ENCODE measurements around the gene PPAT. TPM values are rescaled to one million over a fixed set of nuclear protein-coding genes. Genes with fewer than 3 reads are reported as not detected.
"Not testable (repeated sequence)": the region's sequence is repeated elsewhere in the genome, so short reads cannot be mapped to it uniquely, and the experiment has no call there.

PPAT gene
- total and polyA plus RNA-seq, 2 experiments from 2014 or later, result 8.0 to 8.5 TPM

GRCh38 chr4:56469489-56470210 is 34.2 kb upstream of the PPAT start:
- Histone ChIP-seq H3K4me2 (ENCODE audit: unreplicated experiment) (peak overlapping the region; percentile 91), H3K27me3 (replicated peaks; ENCODE audit: insufficient read depth) (no peaks in the 10 kb centered on the region), H3K4me3 (peak overlapping the region; percentile 98), H3K79me2 (ENCODE audit: insufficient read depth) (peaks cover 92% of the 10 kb centered on the region), H3K4me1 (ENCODE audit: insufficient read depth) (peaks cover 30% of the 10 kb centered on the region), H3K9ac (peak overlapping the region; percentile 100; the same call in 1 of the 2 replicates), H3K27ac (no peak overlapping the region), H3K9me3 (ENCODE audit: low read depth) (no peaks in the 10 kb centered on the region), H3K36me3 (ENCODE audit: low read depth) (peaks cover 46% of the 10 kb centered on the region), H3K9me2 (ENCODE audit: insufficient read depth) (no peaks in the 10 kb centered on the region), H2AFZ (no peak overlapping the region), H3F3A (ENCODE audit: insufficient read depth) (peaks cover 23% of the 10 kb centered on the region), H4K20me1 (ENCODE audit: insufficient read depth) (no peaks in the 10 kb centered on the region; the same call in none of the 2 replicates)
- DNase-seq, result peak; percentile 24
- 91 to 94% methylated on average over 6 of the region's 6 CpGs for WGBS, 2 experiments (ENCODE audit: low coverage in 1 of 2, low lambda C conversion rate in 2 of 2, missing lambda C conversion rate in 2 of 2)
- in situ Hi-C loops (cut with MboI), result no loop called here
- no peak for TF ChIP-seq EZH2phosphoT487 (IDR thresholded peaks at IDR 0.05; ENCODE audit: insufficient read depth, low read depth)
- no peak for TF ChIP-seq EZH2 (IDR thresholded peaks at IDR 0.05; ENCODE audit: insufficient read depth, poor library complexity, severe bottlenecking)

DNA sequence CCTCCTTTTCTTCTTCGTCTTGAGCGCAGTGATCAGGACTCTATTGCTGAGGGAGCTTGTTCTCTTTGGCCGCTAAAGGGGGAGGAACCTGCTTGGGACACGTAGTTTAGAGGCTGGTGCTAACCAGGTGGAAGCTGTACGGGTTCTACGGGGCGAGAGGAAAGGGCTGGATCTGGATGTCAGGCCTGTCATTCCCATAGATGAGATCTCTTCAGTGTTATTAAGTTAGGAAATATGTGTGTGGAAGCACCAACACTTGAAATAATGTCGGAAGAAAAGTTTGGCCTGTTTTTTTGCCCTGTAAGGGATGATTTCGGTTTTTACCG is 32.6 kb upstream of the PPAT start:
- DNase-seq, result peak; percentile 73
- Histone ChIP-seq H2AFZ (peak overlapping the region; percentile 89), H3K9me2 (ENCODE audit: insufficient read depth) (no peaks in the 10 kb centered on the region), H3F3A (ENCODE audit: insufficient read depth) (peaks cover 27% of the 10 kb centered on the region), H3K9ac (peak overlapping the region; percentile 100), H3K27me3 (replicated peaks; ENCODE audit: insufficient read depth) (no peaks in the 10 kb centered on the region), H3K79me2 (ENCODE audit: insufficient read depth) (peaks cover 94% of the 10 kb centered on the region), H3K27ac (peak overlapping the region; percentile 100), H4K20me1 (ENCODE audit: insufficient read depth) (no peaks in the 10 kb centered on the region; the same call in none of the 2 replicates), H3K4me1 (ENCODE audit: insufficient read depth) (peaks cover 34% of the 10 kb centered on the region), H3K36me3 (ENCODE audit: low read depth) (peaks cover 32% of the 10 kb centered on the region), H3K9me3 (ENCODE audit: low read depth) (no peaks in the 10 kb centered on the region), H3K4me2 (ENCODE audit: unreplicated experiment) (peak overlapping the region; percentile 91), H3K4me3 (peak overlapping the region; percentile 98)
- no peak for TF ChIP-seq EZH2phosphoT487 (IDR thresholded peaks at IDR 0.05; ENCODE audit: insufficient read depth, low read depth)
- no peak for TF ChIP-seq EZH2 (IDR thresholded peaks at IDR 0.05; ENCODE audit: insufficient read depth, poor library complexity, severe bottlenecking)
- in situ Hi-C loops (cut with MboI), result no loop called here
- 0 to 1% methylated on average over 10 of the region's 10 CpGs for WGBS, 2 experiments (ENCODE audit: low coverage in 1 of 2, low lambda C conversion rate in 2 of 2, missing lambda C conversion rate in 2 of 2)

- Histone ChIP-seq H2AFZ (peak within 1 kb of the TSS; percentile 89), H3K9me3 (ENCODE audit: low read depth) (no peaks in the 10 kb centered on the region), H3K9me2 (ENCODE audit: insufficient read depth) (no peaks in the 10 kb centered on the region), H3K27me3 (replicated peaks; ENCODE audit: insufficient read depth) (no peaks in the 10 kb centered on the region), H3K27ac (peak within 1 kb of the TSS; percentile 100), H3K4me1 (ENCODE audit: insufficient read depth) (peaks cover 34% of the 10 kb centered on the region), H3K4me3 (peak within 1 kb of the TSS; percentile 98), H3F3A (ENCODE audit: insufficient read depth) (peaks cover 27% of the 10 kb centered on the region), H3K4me2 (ENCODE audit: unreplicated experiment) (peak within 1 kb of the TSS; percentile 91), H3K36me3 (ENCODE audit: low read depth) (peaks cover 26% of the 10 kb centered on the region), H4K20me1 (ENCODE audit: insufficient read depth) (no peaks in the 10 kb centered on the region; the same call in none of the 2 replicates), H3K79me2 (ENCODE audit: insufficient read depth) (peaks cover 94% of the 10 kb centered on the region), H3K9ac (peak within 1 kb of the TSS; percentile 100)
- TF ChIP-seq EZH2phosphoT487 (IDR thresholded peaks at IDR 0.05; ENCODE audit: insufficient read depth, low read depth), result no peak
- TF ChIP-seq EZH2 (IDR thresholded peaks at IDR 0.05; ENCODE audit: insufficient read depth, poor library complexity, severe bottlenecking), result no peak
- in situ Hi-C loops (cut with MboI), result no loop called here
- WGBS, 2 experiments (ENCODE audit: low coverage in 1 of 2, low lambda C conversion rate in 2 of 2, missing lambda C conversion rate in 2 of 2), result 1 to 3% methylated on average over 42 to 51 of the region's 62 CpGs
- peak; percentile 98 for DNase-seq
Measured at GRCh38 chr4:56467284-56468096, 32.1 kb upstream of the PPAT start, which contains the start of gene SRP72. Gene SRP72 (plus strand): TSS chr4:56467617. CDS start chr4:56467636, 19 bp downstream.

- H3K79me2 ChIP-seq (ENCODE audit: insufficient read depth), result peaks cover 96% of the 10 kb centered on the region
- H2AFZ ChIP-seq, result peak overlapping the region; percentile 89
- in situ Hi-C loops (cut with MboI), result no loop called here
- peaks cover 25% of the 10 kb centered on the region for H3K36me3 ChIP-seq (ENCODE audit: low read depth)
- no peaks in the 10 kb centered on the region for H3K9me2 ChIP-seq (ENCODE audit: insufficient read depth)
- peak overlapping the region; percentile 98 for H3K4me3 ChIP-seq
- no peaks in the 10 kb centered on the region for H3K27me3 ChIP-seq (replicated peaks; ENCODE audit: insufficient read depth)
- WGBS, 2 experiments (ENCODE audit: low coverage in 1 of 2, low lambda C conversion rate in 2 of 2, missing lambda C conversion rate in 2 of 2), result 0 to 1% methylated on average over 8 of the region's 8 CpGs
- TF ChIP-seq EZH2 (IDR thresholded peaks at IDR 0.05; ENCODE audit: insufficient read depth, poor library complexity, severe bottlenecking) (no peak), EZH2phosphoT487 (IDR thresholded peaks at IDR 0.05; ENCODE audit: insufficient read depth, low read depth) (no peak)
- H3F3A ChIP-seq (ENCODE audit: insufficient read depth), result peaks cover 27% of the 10 kb centered on the region
- peak overlapping the region; percentile 91 for H3K4me2 ChIP-seq (ENCODE audit: unreplicated experiment)
- no peaks in the 10 kb centered on the region for H3K9me3 ChIP-seq (ENCODE audit: low read depth)
- peak overlapping the region; percentile 100 for H3K9ac ChIP-seq
- H4K20me1 ChIP-seq (ENCODE audit: insufficient read depth), result no peaks in the 10 kb centered on the region; the same call in none of the 2 replicates
- H3K4me1 ChIP-seq (ENCODE audit: insufficient read depth), result peaks cover 34% of the 10 kb centered on the region
- DNase-seq, result peak; percentile 41
- peak overlapping the region; percentile 100 for H3K27ac ChIP-seq
Measured at GRCh38 chr4:56466910-56467283, 31.5 kb upstream of the PPAT start.

DNA sequence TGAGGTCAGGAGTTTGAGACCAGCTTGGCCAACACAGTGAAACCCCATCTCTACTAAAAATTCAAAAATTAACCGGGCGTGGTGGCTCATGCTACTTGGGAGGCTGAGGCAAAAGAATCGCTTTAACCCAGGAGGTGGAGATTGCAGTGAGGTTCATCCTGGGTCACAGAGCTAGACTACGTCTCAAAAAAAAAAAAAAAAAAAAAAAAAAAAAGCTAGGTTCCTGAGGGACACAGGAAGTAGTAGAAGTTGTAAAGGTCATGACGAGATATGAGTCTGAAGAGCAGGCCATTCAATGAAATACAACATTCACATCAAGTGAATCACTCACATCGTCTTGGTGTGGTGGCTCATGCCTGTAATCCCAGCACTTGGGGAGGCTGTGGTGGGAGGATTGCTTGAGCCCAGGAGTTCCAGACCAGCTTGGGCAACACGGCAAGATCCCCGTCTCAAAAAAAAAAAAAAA is 30.9 kb upstream of the PPAT start:
- H3K9ac ChIP-seq, result peak overlapping the region; percentile 100
- H2AFZ ChIP-seq, result peak overlapping the region; percentile 89; the same call in 1 of the 2 replicates
- 3 to 5% methylated on average over 8 of the region's 8 CpGs for WGBS, 2 experiments (ENCODE audit: low coverage in 1 of 2, low lambda C conversion rate in 2 of 2, missing lambda C conversion rate in 2 of 2)
- H4K20me1 ChIP-seq (ENCODE audit: insufficient read depth); H3K27me3 ChIP-seq (replicated peaks; ENCODE audit: insufficient read depth); H3K9me2 ChIP-seq (ENCODE audit: insufficient read depth); in situ Hi-C loops (cut with MboI); H3K9me3 ChIP-seq (ENCODE audit: low read depth): not testable (repeated sequence)
- DNase-seq, result peak; percentile 76
- peaks cover 34% of the 10 kb centered on the region for H3K4me1 ChIP-seq (ENCODE audit: insufficient read depth)
- peak overlapping the region; percentile 100 for H3K27ac ChIP-seq
- peaks cover 21% of the 10 kb centered on the region for H3K36me3 ChIP-seq (ENCODE audit: low read depth)
- peak overlapping the region; percentile 91 for H3K4me2 ChIP-seq (ENCODE audit: unreplicated experiment)
- peaks cover 27% of the 10 kb centered on the region for H3F3A ChIP-seq (ENCODE audit: insufficient read depth)
- peak overlapping the region; percentile 98 for H3K4me3 ChIP-seq
- peaks cover 92% of the 10 kb centered on the region for H3K79me2 ChIP-seq (ENCODE audit: insufficient read depth)

Measured in GM23248 (cell line).